HL-60/S4 (cell line): ENCODE results near the gene MAPRE3.
"Not testable (repeated sequence)": the region's sequence is repeated elsewhere in the genome, so short reads cannot be mapped to it uniquely, and the experiment has no call there.

ENCODE experiments used
- in situ Hi-C: fragments of 300-500 bp; cut with MboI; formaldehyde crosslinking; loops from 2 replicates; pipeline ENCODE4 v1.14.3; 2022; ENCODE audit warnings: low sequenced_read_pairs

Gene MAPRE3

GRCh38 chr2:27057184-27057583 is 86.7 kb downstream of the MAPRE3 start:
- in situ Hi-C loops: no loop called here

- in situ Hi-C loops: no loop called here
Observed at GRCh38 chr2:27058210-27058609, 87.8 kb downstream of the MAPRE3 start.

- in situ Hi-C loops: no loop called here
Observed at GRCh38 chr2:27059141-27059820, 88.8 kb downstream of the MAPRE3 start.

DNA sequence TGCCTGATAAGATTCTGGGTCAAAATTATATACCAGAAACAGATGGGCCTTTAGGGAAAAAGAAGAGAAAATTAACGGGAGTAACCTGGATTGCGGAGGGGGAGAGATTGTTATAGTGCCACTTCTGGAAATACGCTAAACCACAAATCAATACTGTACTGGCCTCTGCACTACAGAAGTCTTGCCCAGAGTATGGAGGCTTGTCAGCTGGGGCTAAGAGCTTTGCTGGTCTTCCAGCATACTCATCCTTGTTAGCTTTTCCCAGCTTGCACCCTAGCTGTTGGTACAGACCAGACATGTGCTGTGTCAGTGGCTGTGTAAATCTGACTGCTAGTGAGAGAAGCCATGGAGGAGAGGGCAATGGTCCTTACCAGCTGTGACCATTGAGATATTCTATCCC is 89.9 kb downstream of the MAPRE3 start:
- in situ Hi-C loops: no loop called here

DNA sequence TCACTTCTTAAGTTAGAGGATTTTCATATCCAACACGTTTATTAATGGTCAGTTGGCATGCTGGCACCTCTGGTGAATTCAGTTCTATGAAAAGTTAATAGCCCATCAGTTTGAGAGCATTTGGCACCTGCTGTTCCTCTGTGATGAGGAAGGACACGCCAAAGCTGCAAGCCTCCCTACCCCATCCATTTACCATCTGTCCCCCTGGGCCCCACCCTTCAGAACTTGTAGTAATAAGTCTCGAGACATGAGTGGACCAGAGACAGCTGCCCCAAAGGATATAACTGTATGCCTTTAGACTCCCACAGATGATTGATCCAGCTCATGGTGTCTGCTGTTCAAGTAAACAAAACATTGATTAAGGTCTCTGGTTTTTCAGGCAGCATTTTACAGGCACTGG is 94.7 kb downstream of the MAPRE3 start:
- in situ Hi-C loops: no loop called here

GRCh38 chr2:27067385-27067784 is 96.9 kb downstream of the MAPRE3 start:
- in situ Hi-C loops: no loop called here

DNA sequence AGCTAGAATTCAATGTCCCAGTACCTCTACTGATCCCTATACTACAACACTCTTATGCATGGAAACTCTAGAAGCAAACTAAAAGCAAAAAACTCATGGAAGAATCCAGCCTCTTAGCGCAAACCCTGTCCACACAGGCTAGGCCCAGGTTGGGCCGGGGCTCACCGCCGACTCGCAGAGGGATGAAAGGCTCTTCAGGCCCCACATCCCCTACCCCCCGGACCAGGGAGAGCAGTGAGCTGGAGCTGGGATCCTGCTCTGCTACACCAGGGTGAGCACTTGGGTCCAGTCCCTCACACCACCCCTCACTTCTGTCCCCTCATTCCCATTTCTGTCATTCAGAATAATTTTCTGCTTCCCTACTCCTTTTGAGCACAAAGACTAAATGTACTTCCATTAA is 99.0 kb downstream of the MAPRE3 start:
- in situ Hi-C loops: no loop called here

GRCh38 chr2:27069961-27070618 is 99.7 kb downstream of the MAPRE3 start:
- in situ Hi-C loops: no loop called here

DNA sequence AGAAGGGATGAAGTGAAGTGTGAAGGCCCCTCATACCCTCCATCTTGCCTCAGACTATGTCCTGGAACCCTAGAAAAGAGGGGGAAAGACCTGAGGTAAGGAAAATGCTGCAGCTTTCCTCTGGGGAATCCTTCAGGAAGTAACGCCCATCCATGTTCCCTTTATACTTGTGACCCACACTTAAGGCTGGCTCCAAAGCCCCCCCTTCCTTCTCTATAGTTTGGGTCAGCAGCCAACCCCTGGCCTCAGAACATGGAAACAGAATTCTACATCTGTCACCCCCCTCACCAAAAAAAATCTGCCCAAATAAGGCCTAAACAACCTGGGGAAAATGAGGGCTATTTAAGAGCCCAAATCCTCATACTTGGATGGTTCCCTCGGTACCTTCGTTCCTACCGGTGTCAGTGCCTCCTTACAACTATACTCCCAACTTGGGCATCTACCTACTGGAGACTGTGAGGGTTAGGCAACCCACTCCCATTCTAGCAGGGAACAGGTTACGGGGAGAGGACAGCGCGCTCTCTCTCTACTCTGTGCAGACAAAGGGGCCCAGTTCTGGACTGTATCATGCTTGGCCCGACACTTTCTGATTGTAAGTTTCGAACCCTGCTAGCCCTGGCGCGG is 100.3 kb downstream of the MAPRE3 start:
- in situ Hi-C loops: no loop called here

DNA sequence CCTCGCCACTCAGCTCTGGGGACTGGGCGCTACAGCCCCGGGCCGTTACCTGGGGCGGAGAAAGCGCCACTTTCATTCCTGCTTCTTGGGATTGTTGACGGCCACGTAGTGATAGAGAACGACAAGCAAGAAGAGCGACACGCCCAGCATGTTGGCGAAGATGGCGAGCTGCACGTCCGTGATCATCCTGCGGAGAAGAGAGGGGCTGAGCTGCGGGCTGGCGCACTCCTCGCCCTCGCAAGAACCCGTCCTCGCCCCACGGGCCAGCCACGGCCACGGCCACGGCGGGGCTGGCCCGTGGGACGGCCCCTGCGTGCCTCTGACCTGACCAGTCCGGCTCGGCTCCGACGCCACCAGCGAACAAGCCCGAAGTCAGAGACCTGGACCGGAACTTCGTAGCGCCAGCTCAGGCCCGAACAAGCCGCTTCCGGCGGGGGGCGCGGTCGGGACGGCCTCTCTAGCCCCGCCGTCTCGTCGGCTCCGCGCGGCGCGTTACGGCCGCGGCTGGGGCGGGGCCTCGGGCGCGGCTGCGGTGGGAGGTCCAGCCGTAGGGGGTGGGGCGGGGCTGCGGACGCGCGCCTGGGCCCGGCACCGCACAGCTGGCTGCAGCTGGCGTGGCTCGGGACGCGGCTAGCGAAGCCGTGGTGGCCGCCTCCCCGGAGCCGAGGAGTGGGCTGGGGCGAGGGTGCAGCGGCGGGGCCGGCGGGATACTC is 101.0 kb downstream of the MAPRE3 start, which contains the start of gene OST4:
TSS of gene OST4 (minus strand) at position 378 of the 713 bp plus-strand sequence.
- in situ Hi-C loops: no loop called here

GRCh38 chr2:27071990-27072830 is 101.8 kb downstream of the MAPRE3 start:
- in situ Hi-C loops: no loop called here

GRCh38 chr2:27072920-27073319 is 102.5 kb downstream of the MAPRE3 start:
- in situ Hi-C loops: no loop called here

DNA sequence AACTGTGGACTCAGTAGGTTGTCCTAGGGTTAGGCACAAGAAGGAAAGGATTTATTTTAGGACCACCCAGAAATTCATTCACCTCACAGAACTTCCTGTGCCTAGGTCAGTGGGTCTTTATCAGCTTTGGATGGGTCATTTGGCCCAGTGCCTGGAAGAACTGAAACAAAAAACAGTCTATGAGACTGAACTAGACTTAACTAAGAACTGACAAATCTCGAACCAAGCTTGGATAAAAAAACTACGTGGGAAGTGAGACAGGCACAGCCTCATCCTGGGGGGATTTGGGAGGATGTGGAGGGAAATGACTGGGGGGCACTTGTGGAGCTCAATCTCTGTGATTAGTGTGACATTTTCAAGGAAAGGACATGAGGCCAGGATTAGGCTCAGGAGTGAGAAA is 103.3 kb downstream of the MAPRE3 start:
- in situ Hi-C loops: no loop called here

GRCh38 chr2:27074738-27075565 is 104.5 kb downstream of the MAPRE3 start:
- in situ Hi-C loops: no loop called here

DNA sequence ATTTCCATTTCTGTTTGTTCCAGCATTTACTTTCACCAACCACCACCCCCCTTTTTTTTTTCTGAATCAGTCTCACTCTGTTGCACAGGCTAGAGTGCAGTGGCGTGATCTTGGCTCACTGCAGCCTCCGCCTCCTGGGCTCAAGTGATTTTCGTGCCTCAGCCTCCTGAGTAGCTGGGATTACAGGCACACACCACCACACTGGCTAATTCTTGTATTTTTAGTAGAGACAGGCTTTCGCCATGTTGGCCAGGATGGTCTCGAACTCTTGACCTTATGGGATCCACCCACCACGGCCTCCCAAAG is 105.1 kb downstream of the MAPRE3 start:
- in situ Hi-C loops: not testable (repeated sequence)

- in situ Hi-C loops: no loop called here
Observed at GRCh38 chr2:27076323-27076722, 105.9 kb downstream of the MAPRE3 start.
